ENCODE results near the gene PAXX.

PAXX gene

DNA sequence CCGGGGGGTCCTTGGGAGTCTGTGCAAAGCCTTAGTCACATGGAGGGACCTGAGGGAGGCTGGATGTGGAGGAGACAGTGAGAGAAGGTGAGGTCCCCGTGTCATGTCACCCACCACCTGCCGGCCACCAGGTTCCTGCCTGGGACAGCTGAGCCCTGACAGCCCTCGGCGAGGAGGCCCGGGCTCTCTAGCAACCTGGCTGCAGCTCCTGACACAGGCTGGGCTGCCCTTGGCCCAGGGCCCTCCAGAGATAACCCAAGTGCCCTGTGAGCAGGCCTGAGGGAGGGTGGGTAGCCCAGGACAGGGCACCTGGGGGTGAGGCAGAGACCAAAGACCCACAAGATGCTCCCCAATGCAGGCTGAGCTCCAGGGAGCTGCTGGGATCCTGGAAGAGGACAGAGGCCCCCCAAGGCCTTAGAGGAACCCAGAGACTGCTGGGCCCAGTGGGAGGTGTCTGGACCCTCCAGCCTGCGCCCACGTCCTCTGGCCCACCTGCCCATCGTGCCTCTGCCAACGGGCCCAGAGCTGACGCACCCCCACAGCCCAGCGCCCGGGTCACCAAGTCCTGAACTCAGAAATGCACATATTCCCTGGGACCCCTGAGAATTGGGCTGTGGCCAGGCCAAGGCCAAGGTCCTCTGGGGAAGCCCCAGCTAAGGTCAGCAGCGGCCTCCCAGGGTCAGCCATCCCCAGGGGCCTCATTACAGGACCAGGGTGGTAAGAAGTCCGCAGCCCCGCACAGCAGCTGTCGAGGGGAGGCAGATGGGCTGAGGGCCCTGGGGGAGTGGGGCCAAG is 23.7 kb upstream of the PAXX start:
- DNase-seq, result no peak

DNA sequence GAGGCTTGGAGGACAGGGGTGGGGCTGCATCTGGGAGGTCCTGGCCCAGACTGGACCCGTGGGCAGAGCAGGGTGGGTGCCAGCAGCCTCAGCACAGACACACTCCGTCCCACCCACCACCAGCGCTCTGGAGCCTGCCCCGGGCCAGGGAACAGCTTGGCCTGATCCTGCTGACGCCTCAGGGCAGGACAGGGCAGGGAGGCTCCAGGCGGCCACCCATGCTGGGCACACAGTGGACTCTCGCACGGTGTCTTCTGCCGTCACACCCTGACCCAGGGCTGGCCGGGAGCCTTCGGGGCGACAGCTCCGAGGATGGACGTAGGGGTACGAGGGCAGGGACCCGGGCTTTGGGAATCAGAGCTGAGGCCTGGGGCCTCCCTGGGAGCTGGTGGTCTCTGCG is 23.1 kb upstream of the PAXX start:
- DNase-seq, result no peak

DNA sequence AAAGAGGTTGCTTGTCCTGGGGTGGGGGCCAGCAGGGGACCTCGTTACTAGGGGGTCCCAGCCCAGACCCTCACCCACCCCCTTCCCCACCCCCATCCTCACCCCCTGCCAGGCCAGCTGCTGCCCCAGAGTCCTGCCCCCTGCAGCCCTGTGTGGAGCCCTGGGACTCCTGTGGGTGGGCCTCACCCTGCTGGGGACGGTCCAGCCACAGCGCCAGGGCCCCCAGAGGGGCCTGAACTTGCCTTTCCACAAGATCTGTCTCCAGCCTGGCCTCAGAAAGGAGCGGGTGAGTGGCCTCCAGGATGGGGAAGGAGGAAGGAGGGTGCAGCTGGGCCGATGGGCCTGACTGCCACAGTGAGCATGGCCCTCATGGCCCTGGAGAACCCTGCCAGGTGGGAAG is 22.4 kb upstream of the PAXX start:
- no peak for DNase-seq

DNA sequence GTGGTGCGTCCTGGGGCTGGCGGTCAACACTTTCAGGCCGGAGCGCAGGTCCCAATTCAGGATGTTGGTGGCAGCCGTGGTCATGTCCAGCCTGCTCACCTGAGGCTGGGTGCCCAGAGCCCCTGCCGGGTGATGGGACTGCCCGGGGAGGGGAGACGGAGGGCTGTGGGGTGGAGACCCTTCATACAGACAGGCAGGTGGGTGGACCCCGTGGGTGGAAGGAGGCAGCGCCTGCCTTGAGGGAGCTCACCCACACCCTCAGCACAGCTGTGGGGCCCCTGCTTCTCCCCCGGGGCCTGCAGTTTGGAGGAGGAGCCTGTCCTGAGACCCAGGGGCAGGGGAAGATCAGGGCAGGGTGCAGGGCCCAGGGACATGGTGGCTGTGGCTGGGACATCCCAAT is 21.9 kb upstream of the PAXX start:
- DNase-seq, result no peak

DNA sequence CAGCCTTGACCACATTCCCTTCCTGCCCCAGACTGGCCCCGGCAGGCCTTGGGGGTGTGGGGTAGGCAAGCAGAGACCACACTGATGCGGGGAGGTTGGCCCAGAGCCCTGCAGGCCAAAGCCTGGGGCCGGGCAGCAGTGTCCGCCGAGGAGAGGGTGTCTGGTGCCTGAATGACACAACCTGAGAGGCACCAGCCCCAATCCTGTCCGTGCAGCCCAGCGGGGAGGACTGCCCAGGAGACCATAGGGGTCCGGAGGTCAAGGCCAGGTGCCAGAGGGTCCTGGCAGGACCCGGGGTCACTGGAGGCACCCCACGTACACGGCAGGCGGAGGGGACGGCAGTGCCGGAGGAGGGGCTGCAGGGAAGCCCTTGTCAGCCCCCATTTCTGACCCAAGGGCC is 20.5 kb upstream of the PAXX start:
- no peak for DNase-seq

DNA sequence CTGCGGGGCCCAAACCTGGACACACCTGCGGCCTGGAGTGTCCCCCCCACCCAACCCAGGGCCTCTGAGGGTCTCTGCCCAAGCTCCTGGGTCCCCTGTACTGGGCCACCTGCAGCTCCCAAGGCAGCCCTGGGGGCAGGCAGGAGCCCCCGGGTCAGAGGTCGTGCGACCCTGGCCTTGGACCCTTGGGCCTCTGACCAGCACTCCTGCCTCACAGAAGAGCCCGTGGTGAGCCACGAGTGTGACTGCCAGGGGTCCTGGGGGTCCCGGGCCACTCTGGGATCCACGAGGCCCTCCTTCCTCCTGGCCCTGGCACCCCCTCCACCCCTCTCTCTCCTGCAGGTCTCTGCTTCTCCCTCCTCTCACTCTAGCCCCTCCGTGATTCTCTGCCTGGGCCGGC is 19.9 kb upstream of the PAXX start:
- no peak for DNase-seq

DNA sequence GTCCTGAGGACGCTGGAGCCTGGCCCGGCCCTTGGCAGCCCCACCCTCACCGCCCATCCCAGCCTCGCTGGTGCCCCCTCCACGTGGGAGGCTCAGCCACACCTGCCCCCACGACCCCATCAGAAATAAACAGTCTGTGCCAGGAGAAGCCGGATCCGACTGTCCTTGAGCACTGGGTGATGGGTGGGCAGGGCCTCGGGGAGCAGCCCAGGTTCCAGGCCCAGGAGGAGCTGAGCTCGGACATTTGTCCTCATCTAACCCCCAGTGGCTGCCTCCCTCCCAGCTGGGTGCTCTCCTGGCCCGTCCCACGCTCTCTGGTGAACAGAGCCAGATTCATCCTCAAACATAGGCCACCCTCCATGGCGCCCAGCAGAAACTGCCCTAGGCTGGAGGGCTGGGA is 19.5 kb upstream of the PAXX start:
- DNase-seq, result no peak

DNA sequence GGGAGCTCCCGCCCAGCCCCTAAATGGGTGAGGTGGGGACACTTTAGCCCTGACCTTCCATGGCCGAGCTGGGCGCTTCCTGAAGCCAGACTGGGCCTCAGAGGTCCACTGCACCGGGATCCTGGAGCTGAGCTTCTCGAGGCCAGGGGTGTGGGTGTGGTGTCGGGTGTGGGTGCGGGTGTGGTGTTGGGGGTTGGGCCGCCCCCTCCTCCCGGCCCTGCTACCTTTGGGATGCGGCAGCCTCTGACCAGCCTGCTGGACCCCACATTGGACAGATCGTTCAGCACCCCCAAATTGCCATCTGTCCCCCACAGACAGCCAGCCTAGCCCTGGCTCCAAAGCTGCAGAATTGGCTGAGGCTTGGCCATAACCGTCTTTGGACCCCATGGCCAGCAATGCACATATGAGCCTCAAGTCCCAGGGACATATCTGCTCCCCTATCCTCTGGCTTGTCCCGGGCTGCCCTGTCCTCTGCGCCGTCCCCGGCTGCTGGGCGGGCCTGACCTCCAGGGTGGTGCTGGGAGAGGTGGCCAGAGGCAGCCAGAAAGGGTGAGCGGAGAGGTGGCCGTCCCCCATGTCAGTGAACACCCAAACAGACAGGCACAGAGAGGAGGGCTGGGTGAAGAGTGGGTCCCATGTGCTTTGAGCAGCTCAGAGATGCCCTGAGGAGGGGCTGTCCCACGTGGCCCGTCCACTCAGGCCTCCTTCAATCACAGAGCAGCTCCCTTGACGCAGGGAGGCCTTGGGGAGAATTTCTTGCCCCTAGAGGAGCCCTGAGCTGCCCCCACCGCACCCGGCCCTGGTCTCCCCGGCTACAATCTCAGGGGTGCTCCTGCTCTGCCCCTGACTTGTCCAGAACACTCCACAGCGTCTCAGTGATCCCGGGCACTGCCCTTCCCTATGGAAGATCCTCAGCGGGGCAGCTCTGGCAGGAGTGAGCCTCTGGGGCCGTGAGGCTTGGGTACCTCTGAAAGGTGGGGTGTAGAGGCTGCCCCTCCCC is 18.3 kb upstream of the PAXX start:
- DNase-seq, result no peak

DNA sequence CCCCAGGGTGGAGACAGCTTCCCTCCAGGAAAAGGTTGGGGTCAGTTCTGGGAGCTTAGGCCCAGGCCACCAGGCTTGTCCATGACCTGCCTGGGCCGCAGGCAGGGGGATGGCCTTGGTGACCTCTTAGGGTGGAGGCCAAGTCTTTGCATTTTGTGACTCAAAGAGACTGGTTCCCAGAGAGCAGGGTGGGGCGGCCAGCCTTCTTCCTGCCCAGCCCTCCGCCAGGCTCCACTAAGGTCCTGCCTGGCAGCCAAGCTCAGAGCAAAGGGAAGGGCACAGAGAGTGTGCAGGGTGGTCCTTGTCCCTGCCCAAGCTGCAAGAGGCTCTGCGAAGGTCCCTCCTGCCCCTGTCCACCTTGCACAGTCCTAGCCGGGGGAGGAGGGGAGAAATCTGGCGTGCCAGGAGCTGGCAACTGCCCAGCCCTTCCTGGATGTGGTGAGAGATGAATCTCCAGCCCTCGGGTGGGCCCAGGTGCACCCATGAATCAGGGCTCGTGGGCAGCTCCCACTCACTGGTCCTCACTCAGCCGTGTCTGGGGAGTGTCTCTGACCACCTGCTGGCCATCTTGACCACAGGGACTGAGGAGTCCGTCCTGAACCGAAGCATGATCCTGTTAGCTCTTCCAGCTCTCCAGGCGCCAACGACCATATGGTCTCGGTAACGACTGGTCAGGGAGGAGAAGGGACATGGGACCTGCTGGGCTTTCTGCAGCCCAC is 17.2 kb upstream of the PAXX start:
- no peak for DNase-seq

DNA sequence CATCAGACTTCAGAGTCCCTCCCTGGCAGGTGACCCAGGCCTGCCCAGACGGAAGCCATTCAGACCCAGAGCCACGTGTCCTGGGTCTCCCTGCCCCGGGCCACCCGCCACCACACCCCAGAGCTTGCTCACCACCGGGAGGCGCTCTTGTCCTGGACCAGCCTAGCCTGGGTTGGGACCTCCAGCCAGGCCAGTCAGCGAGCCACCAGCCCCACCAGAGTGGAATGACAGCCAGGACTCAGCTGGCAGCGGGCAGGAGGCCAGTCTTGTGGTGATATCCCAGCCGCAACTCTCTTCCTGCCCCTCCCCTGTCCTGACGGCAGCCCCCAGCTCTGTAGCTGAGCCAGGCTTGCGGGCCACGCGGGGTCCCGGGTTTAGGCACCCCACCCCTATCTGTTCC is 16.6 kb upstream of the PAXX start:
- DNase-seq, result peak in 1 of 2 donors; percentile 12

DNA sequence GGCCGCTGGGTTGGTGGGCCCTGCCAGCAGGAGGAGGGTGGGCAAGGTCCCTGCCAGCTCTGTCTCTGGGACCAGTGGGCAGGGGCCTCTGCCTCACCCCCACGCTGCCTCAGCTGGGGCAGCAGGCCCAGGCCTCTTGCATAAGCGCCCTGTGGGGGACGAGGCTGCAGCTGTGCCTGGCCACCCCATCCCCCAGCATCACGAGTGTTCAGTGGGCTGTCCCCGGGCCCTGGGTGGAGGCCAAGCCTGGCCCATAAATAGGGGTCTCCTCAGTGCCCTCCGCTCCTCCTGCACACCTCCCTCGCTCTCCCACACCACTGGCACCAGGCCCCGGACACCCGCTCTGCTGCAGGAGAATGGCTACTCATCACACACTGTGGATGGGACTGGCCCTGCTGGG is 15.0 kb upstream of the PAXX start, which contains the start of gene PTGDS:
TSS of gene PTGDS (plus strand) at position 282 of the 400 bp plus-strand sequence. CDS start at position 357, 75 bp downstream.
- DNase-seq, result no peak

DNA sequence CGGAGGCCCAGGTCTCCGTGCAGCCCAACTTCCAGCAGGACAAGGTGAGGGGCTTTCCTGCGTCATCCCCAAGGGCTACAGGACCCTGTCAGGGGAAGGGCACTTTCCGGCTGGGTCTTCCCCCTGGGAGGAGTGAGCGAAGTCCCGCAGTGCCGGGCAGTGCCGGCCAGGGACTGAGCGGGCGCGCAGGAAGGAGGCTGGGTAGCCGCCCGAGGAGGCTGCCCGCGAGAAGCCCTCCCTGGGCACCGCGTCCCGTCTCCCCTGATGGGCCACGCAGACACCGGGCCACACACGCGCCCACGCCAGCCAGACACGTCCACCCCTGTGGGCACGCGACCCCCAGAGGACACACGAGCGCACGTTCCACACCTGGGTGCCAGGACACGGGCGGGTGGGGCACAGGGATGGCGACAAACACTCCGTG is 14.6 kb upstream of the PAXX start:
- no peak for DNase-seq

DNA sequence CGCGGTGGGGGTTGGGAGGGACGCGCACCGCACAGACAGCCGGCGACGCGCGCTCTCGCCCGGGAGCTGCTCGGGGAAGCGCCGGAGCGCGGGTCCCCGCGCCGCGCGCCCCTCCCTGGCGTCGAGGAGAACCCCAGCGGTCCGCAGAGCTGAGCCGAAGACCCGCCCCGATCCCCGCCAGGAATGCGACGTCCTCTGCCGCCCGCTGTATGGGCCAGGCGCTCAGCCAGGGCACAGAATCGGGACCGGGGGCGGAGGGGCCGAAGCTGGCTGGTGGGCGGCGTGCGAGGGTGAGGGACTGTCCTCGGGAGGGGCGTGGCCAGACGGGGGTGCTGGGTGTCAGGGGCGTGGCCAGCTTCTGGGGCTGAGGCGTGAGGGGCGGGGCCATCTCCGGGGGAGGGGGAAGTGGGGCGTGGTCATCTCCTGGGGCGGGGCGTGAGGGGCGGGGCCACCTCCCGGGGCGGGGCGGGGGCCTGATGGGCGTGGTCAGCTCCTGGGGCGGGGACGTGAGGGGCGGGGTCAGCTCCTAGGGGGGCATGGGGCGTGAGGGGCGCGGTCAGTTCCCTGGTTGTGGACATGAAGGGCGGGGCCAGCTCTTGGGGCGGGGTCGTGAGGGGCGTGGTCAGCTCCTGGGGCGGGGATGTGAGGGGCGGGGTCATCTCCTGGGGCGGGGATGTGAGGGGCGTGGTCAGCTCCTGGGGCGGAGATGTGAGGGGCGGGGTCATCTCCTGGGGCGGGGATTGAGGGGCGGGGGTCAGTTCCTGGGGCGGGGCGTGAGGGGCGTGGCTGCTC is 14.0 kb upstream of the PAXX start:
- DNase-seq, result peak in 1 of 2 donors; percentile 77

DNA sequence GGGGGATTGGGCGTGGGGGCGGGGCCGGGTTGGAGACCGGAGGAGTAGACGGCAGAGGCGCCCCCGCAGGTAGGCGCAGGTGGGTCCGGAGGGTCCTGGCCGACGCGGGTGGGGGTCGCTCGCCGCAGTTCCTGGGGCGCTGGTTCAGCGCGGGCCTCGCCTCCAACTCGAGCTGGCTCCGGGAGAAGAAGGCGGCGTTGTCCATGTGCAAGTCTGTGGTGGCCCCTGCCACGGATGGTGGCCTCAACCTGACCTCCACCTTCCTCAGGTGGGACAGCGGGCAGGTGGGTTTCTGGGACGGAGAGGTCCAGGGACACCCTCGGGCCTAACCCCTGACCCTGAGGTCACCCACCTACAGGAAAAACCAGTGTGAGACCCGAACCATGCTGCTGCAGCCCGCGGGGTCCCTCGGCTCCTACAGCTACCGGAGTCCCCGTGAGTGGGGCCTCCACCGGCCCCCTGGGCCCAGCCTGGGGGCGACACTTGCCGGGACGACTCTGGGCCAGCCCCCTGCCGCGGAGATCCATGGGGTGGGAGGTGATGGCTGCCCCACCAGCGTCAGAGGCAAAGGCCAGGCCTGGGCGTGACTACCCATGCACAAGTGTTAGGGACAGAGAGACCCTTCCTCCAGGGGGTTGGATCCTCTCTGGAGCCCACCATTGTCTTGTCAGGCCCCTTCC is 13.2 kb upstream of the PAXX start:
- no peak for DNase-seq

DNA sequence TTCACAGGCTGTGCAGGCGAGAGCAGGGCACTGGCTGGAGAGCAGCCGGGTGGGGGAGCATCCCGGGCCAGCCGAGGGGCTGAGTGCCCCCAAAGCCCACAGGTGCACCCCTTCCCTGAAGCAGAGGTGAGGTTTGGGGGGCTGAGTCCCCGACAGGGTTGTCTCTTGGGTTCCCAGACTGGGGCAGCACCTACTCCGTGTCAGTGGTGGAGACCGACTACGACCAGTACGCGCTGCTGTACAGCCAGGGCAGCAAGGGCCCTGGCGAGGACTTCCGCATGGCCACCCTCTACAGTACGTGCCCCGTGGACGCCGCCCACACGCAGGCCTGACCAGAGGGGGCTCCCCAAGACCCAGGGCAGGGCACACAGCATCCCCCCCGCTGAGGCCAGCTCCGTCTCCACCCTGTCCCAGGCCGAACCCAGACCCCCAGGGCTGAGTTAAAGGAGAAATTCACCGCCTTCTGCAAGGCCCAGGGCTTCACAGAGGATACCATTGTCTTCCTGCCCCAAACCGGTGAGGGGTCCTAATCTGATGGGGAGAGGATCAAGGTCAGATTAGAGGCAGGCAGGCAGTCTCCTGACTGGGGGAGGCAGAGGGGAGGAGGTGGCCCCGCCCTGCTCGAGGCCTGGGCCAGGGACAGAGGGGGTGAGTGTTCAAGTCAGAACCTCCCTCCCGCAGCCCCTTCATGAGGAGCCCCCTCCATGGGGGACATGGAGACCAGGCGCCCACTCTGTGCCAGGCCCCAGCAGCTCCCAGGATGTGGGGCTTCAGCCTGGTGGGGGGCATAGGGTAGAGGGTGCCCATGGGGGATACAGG is 12.2 kb upstream of the PAXX start:
- no peak for DNase-seq

DNA sequence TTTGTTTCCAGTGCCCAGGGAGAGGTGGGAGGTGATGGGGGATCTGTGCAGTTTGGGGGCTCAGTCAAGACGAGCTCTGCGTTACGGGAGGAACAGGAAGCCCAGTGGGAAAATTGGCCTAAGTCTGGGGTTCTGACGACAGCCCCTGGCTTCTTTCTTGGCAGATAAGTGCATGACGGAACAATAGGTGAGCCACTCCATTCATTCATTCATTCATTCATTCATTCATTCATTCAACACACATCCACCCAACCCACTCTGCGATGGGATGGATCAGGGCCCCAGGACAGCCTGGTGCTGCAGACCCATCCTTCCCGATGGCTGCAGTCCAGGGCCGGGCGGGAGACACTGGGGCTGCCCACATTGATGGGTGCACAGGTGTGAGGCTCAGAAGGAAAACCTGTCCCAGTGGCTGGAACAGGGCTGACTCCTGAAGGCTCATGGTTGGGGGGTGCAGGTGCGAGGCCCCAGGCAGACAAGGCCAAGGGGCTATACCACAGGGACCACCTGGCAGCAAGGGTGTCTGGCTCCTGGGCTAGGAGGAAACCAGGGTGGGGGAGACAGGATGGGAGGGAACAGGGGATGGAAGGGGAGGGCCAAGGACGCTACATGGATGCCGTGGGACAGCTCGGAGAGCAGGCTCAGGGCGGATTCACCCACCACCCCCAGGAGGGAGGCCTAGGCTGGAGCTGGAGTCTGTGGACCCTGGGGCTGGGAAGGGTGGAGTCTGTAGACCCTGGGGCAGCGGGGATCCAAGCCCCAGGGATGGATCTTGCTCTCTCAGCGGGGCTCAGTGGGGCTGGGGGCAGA is 11.3 kb upstream of the PAXX start:
- no peak for DNase-seq

DNA sequence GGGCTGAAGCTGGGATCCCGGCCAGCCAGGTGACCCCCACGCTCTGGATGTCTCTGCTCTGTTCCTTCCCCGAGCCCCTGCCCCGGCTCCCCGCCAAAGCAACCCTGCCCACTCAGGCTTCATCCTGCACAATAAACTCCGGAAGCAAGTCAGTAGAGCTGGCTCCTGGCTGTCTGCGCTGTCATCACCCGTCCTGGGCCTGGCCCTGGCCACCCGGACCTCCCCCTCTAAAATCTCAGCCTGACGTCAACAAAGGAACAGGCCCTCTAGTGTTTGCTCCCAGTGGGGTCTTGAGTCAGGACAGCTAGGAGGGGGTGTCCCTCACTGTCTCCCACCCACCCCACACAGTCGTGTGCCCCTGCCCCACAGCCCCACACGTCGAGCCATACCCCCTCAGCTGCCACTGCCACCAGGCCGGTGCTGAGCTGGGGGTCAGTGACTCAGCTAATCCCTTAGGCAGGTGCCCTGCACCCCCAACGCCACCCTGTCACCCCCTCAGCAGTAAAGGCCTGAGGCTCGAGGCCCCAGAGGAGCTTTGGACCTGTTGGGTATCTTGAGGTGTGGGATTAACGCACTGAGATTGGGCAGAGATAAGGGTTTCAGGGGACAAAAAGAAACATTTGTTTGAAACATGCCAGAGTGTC is 10.5 kb upstream of the PAXX start:
- no peak for DNase-seq

DNA sequence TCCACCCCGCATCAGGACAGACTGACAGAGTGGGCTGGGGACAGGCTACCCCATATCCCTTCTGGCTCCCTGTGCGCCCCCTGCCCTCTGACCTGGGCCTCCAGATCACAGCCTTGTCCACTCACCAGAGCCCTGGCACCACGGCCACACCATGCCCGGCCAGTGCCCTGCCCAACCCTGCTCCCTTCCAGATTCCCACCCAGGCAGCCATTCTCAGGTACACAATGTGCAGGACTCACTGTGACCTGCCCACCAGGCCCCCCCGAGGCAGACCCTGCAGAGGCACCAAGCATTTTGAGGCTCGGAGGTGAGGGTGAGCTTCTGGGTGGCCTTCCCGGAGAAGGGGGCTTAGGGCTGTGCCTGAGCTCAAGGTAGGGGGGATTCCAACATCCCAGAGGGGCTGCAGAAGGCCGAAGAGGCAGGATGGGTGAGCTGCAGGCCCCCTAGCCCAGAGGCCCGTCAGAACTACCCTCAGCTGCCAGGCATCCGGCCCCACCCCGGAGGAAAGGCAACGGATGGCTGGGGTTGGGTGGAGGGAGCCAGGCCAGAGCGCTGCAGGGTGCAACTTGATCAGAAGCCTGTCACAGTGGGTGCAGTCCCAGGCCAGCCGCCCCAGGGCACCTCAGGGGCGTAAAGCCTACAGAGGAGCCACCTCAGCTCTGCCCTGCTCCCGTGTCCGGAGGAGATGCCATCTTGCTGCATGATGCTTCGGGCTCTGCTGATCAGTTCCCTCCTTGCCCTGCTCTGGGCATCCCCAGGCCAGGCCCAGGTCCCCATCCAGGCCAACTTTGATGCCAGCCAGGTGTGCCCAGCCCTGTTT is 9.8 kb upstream of the PAXX start, which contains the start of gene LCNL1:
TSS of gene LCNL1 (plus strand) at position 762 of the 820 bp plus-strand sequence. CDS start 594 bp downstream, outside the sequence.
- DNase-seq, result no peak
